ENCODE measurements around the gene NSA2. TPM values are rescaled to one million over a fixed set of nuclear protein-coding genes. Genes with fewer than 3 reads are reported as not detected.
"Not testable (repeated sequence)": the region's sequence is repeated elsewhere in the genome, so short reads cannot be mapped to it uniquely, and the experiment has no call there.

The NSA2 gene
- total RNA-seq, 1 donor from 2014 or later: 173 TPM

DNA sequence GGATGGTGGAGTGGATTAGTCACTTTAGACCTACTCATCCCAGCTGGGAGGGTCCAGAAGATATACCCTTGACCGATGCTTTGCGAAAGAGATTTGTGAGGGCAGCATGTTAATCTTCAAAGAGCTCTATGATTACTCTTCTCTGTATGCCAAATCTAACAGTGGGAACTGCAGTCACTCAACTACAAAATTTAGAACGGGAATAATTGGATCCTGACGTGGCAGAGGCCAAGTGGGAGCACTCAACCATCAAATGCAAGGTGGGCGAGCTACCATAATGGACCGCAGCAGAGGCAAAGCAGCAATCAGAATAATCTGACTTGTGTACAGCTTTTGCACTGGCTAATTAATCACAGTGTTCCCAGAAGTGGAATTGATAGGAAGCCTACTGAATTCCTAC, 20.4 kb downstream of the NSA2 start:
- Mint-ChIP-seq H3K4me3 (no peak overlapping the region), H3K36me3 (peaks cover 54% of the 10 kb centered on the region)
- no peak for TF ChIP-seq EZH2 (IDR thresholded peaks at IDR 0.05)
- TF ChIP-seq EZH2phosphoT487 (IDR thresholded peaks at IDR 0.05): no peak
- TF ChIP-seq, protein P1, sequence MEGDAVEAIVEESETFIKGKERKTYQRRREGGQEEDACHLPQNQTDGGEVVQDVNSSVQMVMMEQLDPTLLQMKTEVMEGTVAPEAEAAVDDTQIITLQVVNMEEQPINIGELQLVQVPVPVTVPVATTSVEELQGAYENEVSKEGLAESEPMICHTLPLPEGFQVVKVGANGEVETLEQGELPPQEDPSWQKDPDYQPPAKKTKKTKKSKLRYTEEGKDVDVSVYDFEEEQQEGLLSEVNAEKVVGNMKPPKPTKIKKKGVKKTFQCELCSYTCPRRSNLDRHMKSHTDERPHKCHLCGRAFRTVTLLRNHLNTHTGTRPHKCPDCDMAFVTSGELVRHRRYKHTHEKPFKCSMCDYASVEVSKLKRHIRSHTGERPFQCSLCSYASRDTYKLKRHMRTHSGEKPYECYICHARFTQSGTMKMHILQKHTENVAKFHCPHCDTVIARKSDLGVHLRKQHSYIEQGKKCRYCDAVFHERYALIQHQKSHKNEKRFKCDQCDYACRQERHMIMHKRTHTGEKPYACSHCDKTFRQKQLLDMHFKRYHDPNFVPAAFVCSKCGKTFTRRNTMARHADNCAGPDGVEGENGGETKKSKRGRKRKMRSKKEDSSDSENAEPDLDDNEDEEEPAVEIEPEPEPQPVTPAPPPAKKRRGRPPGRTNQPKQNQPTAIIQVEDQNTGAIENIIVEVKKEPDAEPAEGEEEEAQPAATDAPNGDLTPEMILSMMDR (IDR thresholded peaks at IDR 0.05): no peak

DNA sequence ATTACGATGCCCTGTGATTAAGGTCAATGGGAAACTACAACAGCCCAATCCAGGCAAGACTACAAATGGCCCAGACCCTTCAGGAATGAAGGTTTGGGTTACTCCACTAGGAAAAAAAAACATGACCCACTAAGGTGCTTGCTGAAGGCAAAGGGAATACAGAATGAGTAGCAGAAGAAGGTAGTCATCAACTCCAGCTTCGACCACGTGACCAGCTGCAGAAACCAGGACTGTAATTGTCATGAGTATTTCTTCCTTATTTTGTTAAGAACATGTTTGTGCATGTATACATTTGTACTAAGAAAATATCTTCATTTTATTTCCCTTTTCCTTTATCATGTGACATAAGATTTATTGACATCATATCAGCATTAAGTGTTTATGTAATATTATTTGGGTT, 24.6 kb downstream of the NSA2 start:
- H3K4me1 Mint-ChIP-seq; H3K36me3 ChIP-seq; H3K4me1 ChIP-seq; H3K4me3 Mint-ChIP-seq; H3K27me3 ChIP-seq; H3K27ac Mint-ChIP-seq; H3K4me3 ChIP-seq; DNase-seq (ENCODE audit: low spot score); H3K9me3 Mint-ChIP-seq; H3F3A ChIP-seq (ENCODE audit: low read depth); H3K9ac ChIP-seq; H3K4me2 ChIP-seq; H3K9me3 ChIP-seq (ENCODE audit: low read depth); H4K20me1 ChIP-seq (ENCODE audit: low read depth); H2AFZ ChIP-seq (replicated peaks); H3K79me2 ChIP-seq (ENCODE audit: low read depth); H3K27ac ChIP-seq; H3K27me3 Mint-ChIP-seq (ENCODE audit: insufficient read depth, low read depth): not testable (repeated sequence)
- H3K36me3 Mint-ChIP-seq: peaks cover 54% of the 10 kb centered on the region

More for the DNA sequence above, 20.4 kb downstream of the NSA2 start:
- Histone ChIP-seq H3F3A (ENCODE audit: low read depth) (no peaks in the 10 kb centered on the region), H4K20me1 (ENCODE audit: low read depth) (no peaks in the 10 kb centered on the region), H3K79me2 (ENCODE audit: low read depth) (no peaks in the 10 kb centered on the region), H3K36me3 (no peaks in the 10 kb centered on the region), H3K4me1 (no peaks in the 10 kb centered on the region), H3K9ac (no peak overlapping the region), H2AFZ (replicated peaks) (no peak overlapping the region), H3K27ac (no peak overlapping the region), H3K4me2 (no peak overlapping the region), H3K27me3 (no peaks in the 10 kb centered on the region), H3K9me3 (ENCODE audit: low read depth) (no peaks in the 10 kb centered on the region), H3K4me3 (no peak overlapping the region)
- Mint-ChIP-seq H3K9me3 (peaks cover 7% of the 10 kb centered on the region), H3K4me1 (no peaks in the 10 kb centered on the region), H3K27me3 (ENCODE audit: insufficient read depth, low read depth) (no peaks in the 10 kb centered on the region), H3K27ac (no peak overlapping the region)
- no peak for DNase-seq (ENCODE audit: low spot score)

GRCh38 chr5:74798977-74799911, 32.2 kb downstream of the NSA2 start:
- Histone ChIP-seq H3K9ac (no peak overlapping the region), H3K36me3 (peaks cover 7% of the 10 kb centered on the region), H3K4me3 (no peak overlapping the region), H3K79me2 (ENCODE audit: low read depth) (no peaks in the 10 kb centered on the region), H4K20me1 (ENCODE audit: low read depth) (no peaks in the 10 kb centered on the region), H3K27me3 (no peaks in the 10 kb centered on the region), H3K27ac (no peak overlapping the region), H3K4me2 (no peak overlapping the region), H2AFZ (replicated peaks) (no peak overlapping the region), H3K4me1 (no peaks in the 10 kb centered on the region), H3K9me3 (ENCODE audit: low read depth) (no peaks in the 10 kb centered on the region), H3F3A (ENCODE audit: low read depth) (no peaks in the 10 kb centered on the region)
- H3K4me1 Mint-ChIP-seq: no peaks in the 10 kb centered on the region
- DNase-seq (ENCODE audit: low spot score): no peak
- no peaks in the 10 kb centered on the region for H3K9me3 Mint-ChIP-seq
- H3K4me3 Mint-ChIP-seq: no peak overlapping the region
- peaks cover 13% of the 10 kb centered on the region for H3K36me3 Mint-ChIP-seq
- no peak overlapping the region for H3K27ac Mint-ChIP-seq
- H3K27me3 Mint-ChIP-seq (ENCODE audit: insufficient read depth, low read depth): no peaks in the 10 kb centered on the region
- TF ChIP-seq EZH2 (IDR thresholded peaks at IDR 0.05) (no peak), EZH2phosphoT487 (IDR thresholded peaks at IDR 0.05) (no peak)
- TF ChIP-seq, protein P1 (IDR thresholded peaks at IDR 0.05): no peak

DNA sequence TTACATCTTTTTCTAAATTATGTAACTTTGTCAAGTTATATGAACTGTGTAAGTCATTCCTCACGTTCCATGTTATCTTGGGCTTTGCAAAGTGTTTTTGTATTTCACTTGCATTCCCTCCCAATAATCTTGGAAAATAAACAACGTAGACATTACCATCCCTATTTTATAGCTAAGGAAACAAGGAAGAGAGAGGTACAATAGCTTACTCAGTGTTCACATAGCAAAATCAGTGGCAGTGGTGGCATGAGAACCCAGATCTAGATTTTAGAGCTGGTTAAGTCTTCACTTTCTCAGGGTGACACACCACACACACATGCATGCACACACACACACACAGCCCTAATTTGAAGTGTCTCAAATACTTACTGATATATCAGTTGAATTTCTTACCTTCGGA, 34.1 kb downstream of the NSA2 start:
- H3K9me3 Mint-ChIP-seq: no peaks in the 10 kb centered on the region
- no peak overlapping the region for H3K4me3 Mint-ChIP-seq
- DNase-seq (ENCODE audit: low spot score): no peak
- Histone ChIP-seq H3K4me1 (no peaks in the 10 kb centered on the region), H3K27me3 (no peaks in the 10 kb centered on the region), H3K4me2 (no peak overlapping the region), H3K79me2 (ENCODE audit: low read depth) (no peaks in the 10 kb centered on the region), H3K9me3 (ENCODE audit: low read depth) (no peaks in the 10 kb centered on the region), H3K36me3 (no peaks in the 10 kb centered on the region), H3K4me3 (no peak overlapping the region), H3K9ac (no peak overlapping the region), H3K27ac (no peak overlapping the region), H4K20me1 (ENCODE audit: low read depth) (no peaks in the 10 kb centered on the region), H2AFZ (replicated peaks) (no peak overlapping the region), H3F3A (ENCODE audit: low read depth) (no peaks in the 10 kb centered on the region)
- TF ChIP-seq EZH2 (IDR thresholded peaks at IDR 0.05): no peak
- TF ChIP-seq, protein P1 (IDR thresholded peaks at IDR 0.05): no peak
- TF ChIP-seq EZH2phosphoT487 (IDR thresholded peaks at IDR 0.05): no peak
- no peaks in the 10 kb centered on the region for H3K4me1 Mint-ChIP-seq
- no peaks in the 10 kb centered on the region for H3K27me3 Mint-ChIP-seq (ENCODE audit: insufficient read depth, low read depth)
- peaks cover 10% of the 10 kb centered on the region for H3K36me3 Mint-ChIP-seq
- no peak overlapping the region for H3K27ac Mint-ChIP-seq

Measured in neural progenitor cell (in vitro differentiated cells).